ENCODE measurements around the gene TAAR8. TPM values are rescaled to one million over a fixed set of nuclear protein-coding genes. Genes with fewer than 3 reads are reported as not detected.
A peak's percentile ranks its signal among the peaks of the same experiment; 100 is the strongest.
"Not testable (repeated sequence)": the region's sequence is repeated elsewhere in the genome, so short reads cannot be mapped to it uniquely, and the experiment has no call there.

TAAR8 gene
- total and polyA plus RNA-seq, 7 donors = not detected

DNA sequence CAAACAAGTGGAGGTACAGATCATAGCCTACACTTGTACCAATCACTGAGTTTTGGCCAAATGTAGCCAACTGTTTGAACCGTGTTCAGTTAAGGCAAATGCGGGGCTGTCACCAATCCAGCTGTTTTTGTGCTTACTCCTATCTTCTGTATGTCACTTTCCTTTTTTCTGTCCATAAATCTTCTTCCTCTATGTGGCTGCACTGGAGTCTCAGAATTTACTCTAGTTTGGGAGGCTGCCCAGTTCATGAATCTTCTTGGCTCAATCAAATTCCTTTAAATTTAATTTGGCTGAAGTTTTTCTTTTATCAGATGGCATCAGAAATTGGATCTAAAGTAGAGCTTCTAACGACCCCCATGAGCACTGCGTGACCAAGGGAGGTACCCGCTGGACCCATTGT, 27.8 kb upstream of the TAAR8 start:
- Histone ChIP-seq H3K27ac (no peak overlapping the region), H3K4me3 (no peak overlapping the region), H3K27me3 (no peaks in the 10 kb centered on the region), H3K9me3 (no peaks in the 10 kb centered on the region), H3K4me1 (no peaks in the 10 kb centered on the region), H3K36me3 (no peaks in the 10 kb centered on the region)
- no peak for DNase-seq
- TF ChIP-seq, protein P1, sequence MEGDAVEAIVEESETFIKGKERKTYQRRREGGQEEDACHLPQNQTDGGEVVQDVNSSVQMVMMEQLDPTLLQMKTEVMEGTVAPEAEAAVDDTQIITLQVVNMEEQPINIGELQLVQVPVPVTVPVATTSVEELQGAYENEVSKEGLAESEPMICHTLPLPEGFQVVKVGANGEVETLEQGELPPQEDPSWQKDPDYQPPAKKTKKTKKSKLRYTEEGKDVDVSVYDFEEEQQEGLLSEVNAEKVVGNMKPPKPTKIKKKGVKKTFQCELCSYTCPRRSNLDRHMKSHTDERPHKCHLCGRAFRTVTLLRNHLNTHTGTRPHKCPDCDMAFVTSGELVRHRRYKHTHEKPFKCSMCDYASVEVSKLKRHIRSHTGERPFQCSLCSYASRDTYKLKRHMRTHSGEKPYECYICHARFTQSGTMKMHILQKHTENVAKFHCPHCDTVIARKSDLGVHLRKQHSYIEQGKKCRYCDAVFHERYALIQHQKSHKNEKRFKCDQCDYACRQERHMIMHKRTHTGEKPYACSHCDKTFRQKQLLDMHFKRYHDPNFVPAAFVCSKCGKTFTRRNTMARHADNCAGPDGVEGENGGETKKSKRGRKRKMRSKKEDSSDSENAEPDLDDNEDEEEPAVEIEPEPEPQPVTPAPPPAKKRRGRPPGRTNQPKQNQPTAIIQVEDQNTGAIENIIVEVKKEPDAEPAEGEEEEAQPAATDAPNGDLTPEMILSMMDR (IDR thresholded peaks at IDR 0.05) = no peak
- TF ChIP-seq EP300 (IDR thresholded peaks at IDR 0.05) = no peak
- no peak for TF ChIP-seq POLR2A (IDR thresholded peaks at IDR 0.05)
- no peak for TF ChIP-seq POLR2AphosphoS5 (IDR thresholded peaks at IDR 0.05)
- intact Hi-C loops (cut with DNase I) = no loop called here
- WGBS, 2 donors = 83 to 88% methylated on average over 5 of the region's 5 CpGs

DNA sequence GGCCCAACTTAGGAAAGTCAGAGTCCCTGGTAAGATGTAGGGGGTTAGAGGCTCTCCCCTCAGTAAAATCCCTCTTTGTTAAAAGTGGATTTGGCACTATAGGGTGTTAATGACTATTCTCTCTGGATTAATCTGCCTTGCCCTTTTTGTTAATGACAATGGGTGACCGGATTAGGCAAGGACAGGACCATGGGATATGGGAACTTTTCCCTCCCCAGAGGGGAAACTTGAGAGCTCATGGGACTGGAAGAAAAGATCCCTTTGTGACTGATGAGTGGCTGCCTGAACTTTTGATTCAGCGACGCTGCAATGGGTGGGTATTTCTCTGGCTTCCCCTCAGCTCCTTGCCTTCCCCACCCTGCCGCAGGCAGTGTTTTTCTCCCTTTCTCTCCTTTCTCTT, 26.6 kb upstream of the TAAR8 start:
- intact Hi-C loops (cut with DNase I) = no loop called here
- no peaks in the 10 kb centered on the region for H3K36me3 ChIP-seq
- H3K27me3 ChIP-seq = no peaks in the 10 kb centered on the region
- H3K9me3 ChIP-seq = no peaks in the 10 kb centered on the region
- H3K4me3 ChIP-seq = no peak overlapping the region
- no peak overlapping the region for H3K27ac ChIP-seq
- H3K4me1 ChIP-seq = no peaks in the 10 kb centered on the region
- no peak for DNase-seq
- TF ChIP-seq EP300 (IDR thresholded peaks at IDR 0.05) = no peak
- TF ChIP-seq, protein P1 (IDR thresholded peaks at IDR 0.05) = no peak
- TF ChIP-seq POLR2A (IDR thresholded peaks at IDR 0.05) = no peak
- TF ChIP-seq POLR2AphosphoS5 (IDR thresholded peaks at IDR 0.05) = no peak
- 74 to 94% methylated on average over 4 of the region's 4 CpGs for WGBS, 2 donors

DNA sequence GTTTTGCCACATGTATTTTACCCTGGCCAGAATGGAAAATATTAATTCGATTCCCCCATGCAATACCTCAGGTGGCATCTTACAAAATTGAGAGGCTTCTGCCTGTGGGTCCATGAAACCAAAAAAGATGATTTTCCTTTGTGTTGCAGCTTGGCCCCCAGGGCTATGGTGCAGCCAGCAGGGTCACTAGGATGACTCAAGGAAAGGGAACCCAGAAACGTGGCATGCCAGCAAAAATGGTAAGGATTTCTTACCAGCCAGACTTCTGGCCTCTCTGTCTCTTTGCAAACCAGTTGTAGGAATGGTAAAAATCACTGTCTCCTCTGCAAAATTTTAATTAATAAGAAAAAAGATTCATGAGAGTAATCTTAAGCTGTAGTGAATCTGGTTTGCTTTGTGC, 26.0 kb upstream of the TAAR8 start:
- Histone ChIP-seq H3K36me3 (no peaks in the 10 kb centered on the region), H3K4me1 (no peaks in the 10 kb centered on the region), H3K27ac (no peak overlapping the region), H3K4me3 (no peak overlapping the region), H3K9me3 (no peaks in the 10 kb centered on the region), H3K27me3 (no peaks in the 10 kb centered on the region)
- 78 to 80% methylated on average over 2 of the region's 2 CpGs for WGBS, 2 donors
- no peak for DNase-seq
- intact Hi-C loops (cut with DNase I) = no loop called here
- no peak for TF ChIP-seq POLR2AphosphoS5 (IDR thresholded peaks at IDR 0.05)
- TF ChIP-seq EP300 (IDR thresholded peaks at IDR 0.05) = no peak
- no peak for TF ChIP-seq POLR2A (IDR thresholded peaks at IDR 0.05)
- TF ChIP-seq, protein P1 (IDR thresholded peaks at IDR 0.05) = no peak

DNA sequence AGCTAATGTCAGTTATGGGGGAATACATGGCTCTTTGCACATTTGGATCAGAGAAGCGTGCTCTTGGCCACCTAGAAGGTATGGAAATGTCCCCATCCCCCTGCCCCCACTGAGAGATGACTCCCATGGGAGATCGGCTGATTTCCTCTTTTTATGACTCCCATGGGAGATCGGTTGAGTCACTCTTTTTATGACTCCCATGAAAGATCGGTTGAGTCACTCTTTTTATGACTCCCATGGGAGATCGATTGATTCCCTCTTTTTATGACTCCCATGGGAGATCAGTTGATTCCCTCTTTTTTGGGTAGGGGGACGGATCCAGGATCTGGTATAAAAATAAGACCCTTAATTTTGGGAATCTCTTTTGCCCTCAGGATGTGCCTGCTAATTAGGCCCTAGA, 24.7 kb upstream of the TAAR8 start:
- TF ChIP-seq POLR2AphosphoS5 (IDR thresholded peaks at IDR 0.05) (no peak), EP300 (IDR thresholded peaks at IDR 0.05) (no peak), POLR2A (IDR thresholded peaks at IDR 0.05) (no peak)
- TF ChIP-seq, protein P1 (IDR thresholded peaks at IDR 0.05) = no peak
- Histone ChIP-seq H3K27me3 (no peaks in the 10 kb centered on the region), H3K36me3 (no peaks in the 10 kb centered on the region), H3K9me3 (no peaks in the 10 kb centered on the region), H3K27ac (no peak overlapping the region), H3K4me3 (no peak overlapping the region), H3K4me1 (no peaks in the 10 kb centered on the region)
- DNase-seq = no peak
- intact Hi-C loops (cut with DNase I) = no loop called here
- 30 to 61% methylated on average over 6 of the region's 6 CpGs for WGBS, 2 donors

DNA sequence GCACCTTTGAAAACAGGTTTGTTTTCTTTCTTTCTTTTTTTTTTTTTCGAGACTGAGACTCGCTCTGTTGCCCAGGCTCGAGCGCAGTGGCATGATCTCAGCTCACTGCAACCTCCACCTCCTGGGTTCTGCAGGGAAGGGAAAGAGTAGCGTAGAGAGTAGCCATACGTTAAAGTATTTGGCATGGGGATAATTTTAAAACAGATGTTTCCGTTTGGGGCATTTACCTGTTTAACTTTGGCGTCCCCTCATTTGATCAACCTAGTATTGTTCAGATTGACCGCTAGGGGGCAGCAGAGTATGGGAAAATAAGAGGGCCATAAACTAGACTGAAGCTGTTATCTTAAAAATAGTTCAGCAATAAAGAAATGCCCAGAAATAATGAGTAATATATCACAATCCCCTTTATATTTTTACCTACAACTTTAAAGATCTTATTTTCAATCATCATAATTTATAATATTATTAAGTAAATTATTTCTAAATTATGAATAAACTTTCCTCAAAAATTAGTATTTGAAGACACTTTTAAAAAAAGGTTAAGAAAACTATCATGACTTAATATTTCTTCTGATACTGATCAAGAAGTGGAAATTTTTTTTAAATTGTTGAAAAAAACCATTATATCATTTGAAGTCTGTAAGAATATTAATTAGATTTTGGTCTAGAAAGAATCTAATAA, 22.0 kb upstream of the TAAR8 start:
- peak; percentile 66 for DNase-seq
- Histone ChIP-seq H3K27me3 (no peaks in the 10 kb centered on the region), H3K4me3 (no peak overlapping the region), H3K4me1 (no peaks in the 10 kb centered on the region), H3K27ac (no peak overlapping the region), H3K36me3 (no peaks in the 10 kb centered on the region), H3K9me3 (no peaks in the 10 kb centered on the region)
- intact Hi-C loops (cut with DNase I) = loop anchor here (10.0 kb wide), 2 partner anchors 264 to 1024 kb away; partner anchors contain the start of gene SLC18B1
- TF ChIP-seq, protein P1 (IDR thresholded peaks at IDR 0.05) = peak; percentile 53 to 89 (median 65)
- TF ChIP-seq POLR2AphosphoS5 (IDR thresholded peaks at IDR 0.05) (no peak), POLR2A (IDR thresholded peaks at IDR 0.05) (no peak)
- 6 to 15% methylated on average over 9 of the region's 9 CpGs for WGBS, 2 donors

DNA sequence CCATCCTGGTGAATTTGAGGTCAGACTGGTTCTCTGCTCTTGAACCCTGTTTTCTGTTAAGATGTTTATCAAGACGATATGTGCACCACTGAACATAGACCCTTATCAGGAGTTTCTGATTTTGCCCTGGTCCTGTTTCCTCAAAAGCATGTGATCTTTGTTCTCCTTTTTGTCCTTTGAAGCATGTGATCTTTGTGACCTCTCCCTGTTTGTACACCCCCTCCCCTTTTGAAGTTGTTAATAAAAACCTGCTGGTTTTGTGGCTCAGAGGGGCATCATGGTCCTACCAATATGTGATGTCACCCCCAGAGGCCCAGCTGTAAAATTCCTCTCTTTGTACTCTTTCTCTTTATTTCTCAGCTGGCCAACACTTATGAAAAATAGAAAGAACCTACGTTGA, 17.9 kb upstream of the TAAR8 start:
- H3K4me1 ChIP-seq, H3K4me3 ChIP-seq, H3K27me3 ChIP-seq, H3K9me3 ChIP-seq, H3K27ac ChIP-seq, H3K36me3 ChIP-seq, DNase-seq: not testable (repeated sequence)
- intact Hi-C loops (cut with DNase I) = loop anchor here (10.0 kb wide), 2 partner anchors 260 to 1020 kb away; partner anchors contain the start of gene SLC18B1
- WGBS, 2 donors = 85 to 90% methylated on average over 2 of the region's 2 CpGs
